ENCODE measurements around the gene NSD1. TPM values are rescaled to one million over a fixed set of nuclear protein-coding genes. Genes with fewer than 3 reads are reported as not detected.
A peak's percentile ranks its signal among the peaks of the same experiment; 100 is the strongest.

The NSD1 gene
- total RNA-seq, 4 donors from 2014 or later = 61.9 to 114 (median 73.9) TPM

- Histone ChIP-seq H3K27me3 (no peaks in the 10 kb centered on the region), H3K4me3 (replicated peaks in 1 of 3) (no peak overlapping the region), H3K9me3 (no peaks in the 10 kb centered on the region), H3K27ac (no peak overlapping the region), H3K36me3 (peaks cover 12 to 32% of the 10 kb centered on the region in 2 donors), H3K4me1 (peaks cover under 1 to 11% of the 10 kb centered on the region in 2 donors)
- DNase-seq = no peak
- 51 to 90% methylated on average over 4 of the region's 4 CpGs for WGBS, 2 donors
- TF ChIP-seq CTCF (IDR thresholded peaks at IDR 0.05) (no peak), POLR2A (IDR thresholded peaks at IDR 0.05) (no peak)
- intact Hi-C loops (cut with DNase I) = no loop called here
Observed at GRCh38 chr5:177209610-177210009, 76.0 kb downstream of the NSD1 start.

- 62 to 83% methylated on average over 3 of the region's 3 CpGs for WGBS, 2 donors
- TF ChIP-seq POLR2A (IDR thresholded peaks at IDR 0.05) (no peak), CTCF (IDR thresholded peaks at IDR 0.05) (no peak)
- no peak for DNase-seq
- intact Hi-C loops (cut with DNase I) = no loop called here
- Histone ChIP-seq H3K9me3 (no peaks in the 10 kb centered on the region), H3K27me3 (no peaks in the 10 kb centered on the region), H3K4me1 (peaks cover 3 to 11% of the 10 kb centered on the region in 2 donors), H3K4me3 (replicated peaks in 1 of 3) (no peak overlapping the region), H3K36me3 (peaks cover 12 to 22% of the 10 kb centered on the region in 2 donors), H3K27ac (peak overlapping the region in 2 of 3 donors; percentile 3 to 4)
Observed at GRCh38 chr5:177212242-177212641, 78.7 kb downstream of the NSD1 start.

GRCh38 chr5:177220576-177220975 is 87.0 kb downstream of the NSD1 start:
- peaks cover 3 to 6% of the 10 kb centered on the region in 2 donors for H3K4me1 ChIP-seq
- no peak overlapping the region for H3K4me3 ChIP-seq (replicated peaks in 1 of 3)
- no peaks in the 10 kb centered on the region for H3K36me3 ChIP-seq
- intact Hi-C loops (cut with DNase I) = no loop called here
- no peak for TF ChIP-seq CTCF (IDR thresholded peaks at IDR 0.05)
- TF ChIP-seq POLR2A (IDR thresholded peaks at IDR 0.05) = no peak
- no peaks in the 10 kb centered on the region for H3K9me3 ChIP-seq
- H3K27ac ChIP-seq = peak overlapping the region in 1 of 3 donors; percentile 3
- no peaks in the 10 kb centered on the region for H3K27me3 ChIP-seq
- DNase-seq = peak; percentile 29 to 38
- WGBS, 2 donors = 50 to 58% methylated on average over 8 of the region's 8 CpGs

- no peaks in the 10 kb centered on the region for H3K9me3 ChIP-seq
- H3K4me3 ChIP-seq (replicated peaks in 1 of 3) = no peak overlapping the region
- H3K27me3 ChIP-seq = no peaks in the 10 kb centered on the region
- WGBS, 2 donors = 95 to 97% methylated on average over 4 of the region's 4 CpGs
- no peaks in the 10 kb centered on the region for H3K36me3 ChIP-seq
- intact Hi-C loops (cut with DNase I) = no loop called here
- no peak for DNase-seq
- no peak for TF ChIP-seq CTCF (IDR thresholded peaks at IDR 0.05)
- no peak for TF ChIP-seq POLR2A (IDR thresholded peaks at IDR 0.05)
- no peak overlapping the region for H3K27ac ChIP-seq
- H3K4me1 ChIP-seq = peaks cover 3 to 6% of the 10 kb centered on the region in 2 donors
Observed at GRCh38 chr5:177222269-177222668, 88.7 kb downstream of the NSD1 start.

GRCh38 chr5:177225798-177226197 is 92.2 kb downstream of the NSD1 start:
- Histone ChIP-seq H3K9me3 (no peaks in the 10 kb centered on the region), H3K4me1 (peaks cover 3% of the 10 kb centered on the region in 2 donors), H3K27ac (no peak overlapping the region), H3K36me3 (no peaks in the 10 kb centered on the region), H3K27me3 (no peaks in the 10 kb centered on the region), H3K4me3 (replicated peaks in 1 of 3) (no peak overlapping the region)
- intact Hi-C loops (cut with DNase I) = no loop called here
- no peak for TF ChIP-seq CTCF (IDR thresholded peaks at IDR 0.05)
- TF ChIP-seq POLR2A (IDR thresholded peaks at IDR 0.05) = no peak
- 90 to 95% methylated on average over 4 of the region's 4 CpGs for WGBS, 2 donors
- DNase-seq = no peak

All from thyroid gland (tissue), 4 donors.